K562 (cell line): ENCODE results near the gene DTX1. TPM values are rescaled to one million over a fixed set of nuclear protein-coding genes. Genes with fewer than 3 reads are reported as not detected.
A peak's percentile ranks its signal among the peaks of the same experiment; 100 is the strongest.

ENCODE experiments used
- ETV6 ChIP-seq, 3 experiments: fragments of 150-350 bp in 1 of 3; sonication (generic) in 1 of 3; formaldehyde crosslinking in 1 of 3; IDR thresholded peaks; 2 replicates each; pipeline versions ENCODE4 v1.6.1 to v1.8.0; 2014 to 2022; ENCODE audit warnings: borderline replicate concordance in 2 of 3, low read depth in 2 of 3, antibody characterized with exemption in 1 of 3, low read length in 1 of 3, mild to moderate bottlenecking in 1 of 3, missing genetic modification reagents in 1 of 3
- MAX ChIP-seq: sonication (generic); formaldehyde crosslinking; IDR thresholded peaks from 2 replicates; pipeline ENCODE4 v1.9.0; 2022; ENCODE audit warnings: mild to moderate bottlenecking, missing genetic modification reagents
- PHB2 ChIP-seq: fragments of 450-650 bp; IDR thresholded peaks from 2 replicates; pipeline ENCODE4 v1.6.1; 2017; ENCODE audit warnings: low read depth
- PTTG1 ChIP-seq: fragments of 450-650 bp; IDR thresholded peaks from 2 replicates; pipeline ENCODE4 v1.6.1; 2016; ENCODE audit warnings: low read depth, mild to moderate bottlenecking, missing genetic modification characterization, missing compliant biosample characterization
- RAD21 ChIP-seq, 2 experiments: fragments of 250-450 bp in 1 of 2; fragments of 450-650 bp in 1 of 2; sonication (Bioruptor Pico) in 1 of 2; formaldehyde crosslinking in 1 of 2; IDR thresholded peaks in 1 of 2; conservative IDR thresholded peaks in 1 of 2; 2 replicates each; pipeline versions ENCODE4 v1.4.0 to v1.8.0; 2020 to 2022; ENCODE audit warnings: mild to moderate bottlenecking in 2 of 2, moderate library complexity in 1 of 2
- SMC3 ChIP-seq: conservative IDR thresholded peaks from 2 replicates; pipeline ENCODE4 v1.6.1; 2011; ENCODE audit warnings: low read depth, low read length, improper control_type of control experiment; ENCODE audit not compliant: insufficient read depth
- ZBTB33 ChIP-seq: sonication (generic); formaldehyde crosslinking; IDR thresholded peaks from 2 replicates; pipeline ENCODE4 v1.8.1; 2023; ENCODE audit warnings: mild to moderate bottlenecking, missing genetic modification reagents
- polyA plus RNA-seq, 8 experiments: library from polyadenylated mRNA; depleted of rRNA in 4 of 8; stranded (reverse) in 5 of 8; unstranded in 3 of 8; fragments of >200 nt; fragmentation: Nextera tagmentation in 2 of 8; fragmentation: Illumina TruSeq in 1 of 8; extraction: Ambion mirVana in 2 of 8; extraction: Trizol in 1 of 8; gene quantifications; 2 replicates each; pipeline versions ENCODE4 v1.2.1 to v1.2.3, GENCODE V29; 2011 to 2014; ENCODE audit warnings: inconsistent platforms in 1 of 8, missing spikeins in 1 of 8
- total RNA-seq, 7 experiments: library from RNA; depleted of rRNA in 6 of 7; stranded (reverse); fragments of >200 nt in 6 of 7; fragmentation: Illumina TruSeq in 2 of 7; extraction: Trizol in 2 of 7; gene quantifications; 2 replicates each; pipeline versions ENCODE4 v1.2.1 to v1.2.3, GENCODE V29; 2011 to 2021; ENCODE audit warnings: low replicate concordance in 1 of 7

Gene DTX1
- total and polyA plus RNA-seq, 9 of the 15 experiments (the other 6 are each of a cell fraction or from before 2014, with no cell fraction given), result not detected

GRCh38 chr12:113092607-113093408, 36.3 kb downstream of the DTX1 start (continued):
- no peak for TF ChIP-seq ZBTB33 (CRISPR knock-in tag)
- TF ChIP-seq RAD21 (CRISPR knock-in tag; conservative IDR thresholded peaks at IDR 0.05 in 1 of 2, IDR thresholded peaks at IDR 0.05 in 1 of 2), result peak in 1 of 2 experiments; percentile 38; a peak in 2 of 4 replicates
- no peak for TF ChIP-seq PTTG1 (tag)
- 0 out of 2 replicates have a peak, but pooled peaks have one; percentile 34 for TF ChIP-seq MAX
- no peak for TF ChIP-seq PHB2
- TF ChIP-seq ETV6 (IDR thresholded peaks at IDR 0.05; ENCODE audit: borderline replicate concordance in 1 of 2, low read depth in 2 of 2, low read length in 1 of 2), result no peak
- no peak for TF ChIP-seq ETV6 (CRISPR knock-in tag; IDR thresholded peaks at IDR 0.05; ENCODE audit: borderline replicate concordance)
- 0 out of 2 replicates have a peak, but pooled peaks have one; percentile 3 for TF ChIP-seq SMC3
